H9 (cell line): ENCODE measurements around the gene RAB11A. TPM values are rescaled to one million over a fixed set of nuclear protein-coding genes. Genes with fewer than 3 reads are reported as not detected.

Experiments used
- DNase-seq: peaks from one replicate; pipeline ENCODE4 v3.0.0-alpha.2; 2017
- H2AFZ ChIP-seq: one replicate; pipeline ENCODE4 v1.6.1; 2013; ENCODE audit warnings: mild to moderate bottlenecking, low read length, control low read depth, moderate library complexity
- H2AK5ac ChIP-seq: 2 replicates; pipeline ENCODE4 v1.6.1; 2013; ENCODE audit warnings: low read length, control low read depth, mixed read lengths; ENCODE audit not compliant: insufficient read length
- H2BK120ac ChIP-seq: one replicate; pipeline ENCODE4 v1.6.1; 2013; ENCODE audit warnings: low read depth, mild to moderate bottlenecking, low read length, control low read depth, inconsistent platforms; ENCODE audit not compliant: poor library complexity, severe bottlenecking
- H2BK12ac ChIP-seq: 2 replicates; pipeline ENCODE4 v1.6.1; 2013; ENCODE audit warnings: low read length, control low read depth, mixed read lengths, low read depth; ENCODE audit not compliant: insufficient read length
- H2BK15ac ChIP-seq: 2 replicates; pipeline ENCODE4 v1.6.1; 2013; ENCODE audit warnings: low read depth, low read length, control low read depth
- H2BK20ac ChIP-seq: one replicate; pipeline ENCODE4 v1.6.1; 2013; ENCODE audit warnings: low read depth, mild to moderate bottlenecking, low read length, control low read depth, inconsistent platforms; ENCODE audit not compliant: poor library complexity, severe bottlenecking
- H2BK5ac ChIP-seq: 2 replicates; pipeline ENCODE4 v1.6.1; 2013; ENCODE audit warnings: low read length, control low read depth, mixed read lengths; ENCODE audit not compliant: insufficient read length
- H3K14ac ChIP-seq: 2 replicates; pipeline ENCODE4 v1.6.1; 2013; ENCODE audit warnings: low read length, control low read depth; ENCODE audit not compliant: insufficient read depth
- H3K18ac ChIP-seq: 2 replicates; pipeline ENCODE4 v1.6.1; 2013; ENCODE audit warnings: low read depth, mild to moderate bottlenecking, mixed read lengths, low read length, control low read depth; ENCODE audit not compliant: insufficient read length
- H3K23ac ChIP-seq: 2 replicates; pipeline ENCODE4 v1.6.1; 2013; ENCODE audit warnings: low read length, control low read depth, mixed read lengths, low read depth; ENCODE audit not compliant: insufficient read length
- H3K23me2 ChIP-seq: 2 replicates; pipeline ENCODE4 v1.6.1; 2013; ENCODE audit warnings: low read depth, mild to moderate bottlenecking, mixed read lengths, low read length, control low read depth; ENCODE audit not compliant: insufficient read length, poor library complexity, severe bottlenecking
- H3K27ac ChIP-seq: 2 replicates; pipeline ENCODE4 v1.5.1; 2013; ENCODE audit warnings: low read length, control low read depth, mixed read lengths, low read depth; ENCODE audit not compliant: insufficient read length
- H3K27me3 ChIP-seq: 2 replicates; pipeline ENCODE4 v1.6.1; 2013; ENCODE audit warnings: low read length, control low read depth, inconsistent platforms; ENCODE audit not compliant: insufficient read depth
- H3K4ac ChIP-seq: 2 replicates; pipeline ENCODE4 v1.6.1; 2013; ENCODE audit warnings: low read depth, mild to moderate bottlenecking, control low read depth, inconsistent platforms, low read length, moderate library complexity
- H3K4me1 ChIP-seq: 2 replicates; pipeline ENCODE4 v1.6.1; 2013; ENCODE audit warnings: low read length, control low read depth, inconsistent platforms; ENCODE audit not compliant: insufficient read depth
- H3K4me2 ChIP-seq: 2 replicates; pipeline ENCODE4 v1.6.1; 2013; ENCODE audit warnings: low read length, control low read depth, mixed read lengths; ENCODE audit not compliant: insufficient read length, insufficient read depth
- H3K56ac ChIP-seq: 2 replicates; pipeline ENCODE4 v1.6.1; 2013; ENCODE audit warnings: low read depth, mild to moderate bottlenecking, mixed read lengths, low read length, control low read depth; ENCODE audit not compliant: insufficient read length
- H3K79me1 ChIP-seq: 2 replicates; pipeline ENCODE4 v1.6.1; 2013; ENCODE audit warnings: low read depth, mild to moderate bottlenecking, moderate library complexity, low read length, control low read depth, inconsistent platforms; ENCODE audit not compliant: insufficient read depth, poor library complexity, severe bottlenecking
- H3K79me2 ChIP-seq: 2 replicates; pipeline ENCODE4 v1.6.1; 2013; ENCODE audit warnings: low read length, control low read depth, inconsistent platforms; ENCODE audit not compliant: insufficient read depth
- H3K9ac ChIP-seq: 2 replicates; pipeline ENCODE4 v1.6.1; 2013; ENCODE audit warnings: low read length, control low read depth, mixed read lengths; ENCODE audit not compliant: insufficient read length; ENCODE audit errors: extremely low read depth
- H3K9me3 ChIP-seq: one replicate; pipeline ENCODE4 v1.6.1; 2013; ENCODE audit warnings: low read depth, low read length, inconsistent platforms; ENCODE audit not compliant: control insufficient read depth
- H3T11ph ChIP-seq: one replicate; pipeline ENCODE4 v1.6.1; 2013; ENCODE audit warnings: mild to moderate bottlenecking, low read length, control low read depth, inconsistent platforms
- H4K20me1 ChIP-seq: one replicate; pipeline ENCODE4 v1.6.1; 2013; ENCODE audit not compliant: control insufficient read depth, insufficient read length, insufficient read depth
- H4K5ac ChIP-seq: 2 replicates; pipeline ENCODE4 v1.6.1; 2013; ENCODE audit warnings: low read depth, mild to moderate bottlenecking, mixed read lengths, low read length, control low read depth; ENCODE audit not compliant: insufficient read length
- H4K8ac ChIP-seq: replicated peaks from 2 replicates; pipeline ENCODE4 v1.6.1; 2013; ENCODE audit warnings: low read length, control low read depth, mixed read lengths, low read depth; ENCODE audit not compliant: insufficient read length
- H4K91ac ChIP-seq: 2 replicates; pipeline ENCODE4 v1.6.1; 2013; ENCODE audit warnings: low read depth, mild to moderate bottlenecking, moderate library complexity, mixed read lengths, low read length, control low read depth; ENCODE audit not compliant: insufficient read length
- H3K27ac Mint-ChIP-seq, 3 experiments: 2 replicates in 2 of 3; 3 replicates in 1 of 3; pipeline ENCODE4 v1.8.0; 2020 to 2021; ENCODE audit warnings: mixed read lengths in 3 of 3, mild to moderate bottlenecking in 1 of 3, moderate library complexity in 1 of 3
- H3K27me3 Mint-ChIP-seq: 2 replicates; pipeline ENCODE4 v1.8.0; 2021; ENCODE audit warnings: low read depth, mild to moderate bottlenecking, moderate library complexity, mixed read lengths
- H3K36me3 Mint-ChIP-seq, 3 experiments: 2 replicates in 2 of 3; 3 replicates in 1 of 3; pipeline ENCODE4 v1.8.0; 2020 to 2021; ENCODE audit warnings: low read depth in 3 of 3, mixed read lengths in 3 of 3; ENCODE audit not compliant: insufficient read depth in 1 of 3
- H3K4me1 Mint-ChIP-seq, 2 experiments: 2 replicates each; pipeline ENCODE4 v1.8.0; 2020; ENCODE audit warnings: mixed read lengths in 2 of 2
- H3K4me3 Mint-ChIP-seq, 2 experiments: 2 replicates in 1 of 2; 3 replicates in 1 of 2; pipeline ENCODE4 v1.8.0; 2020 to 2021; ENCODE audit warnings: mild to moderate bottlenecking in 2 of 2, mixed read lengths in 2 of 2, moderate library complexity in 1 of 2
- H3K9me3 Mint-ChIP-seq, 2 experiments: 2 replicates in 1 of 2; 3 replicates in 1 of 2; pipeline ENCODE4 v1.8.0; 2020; ENCODE audit warnings: mild to moderate bottlenecking in 2 of 2, mixed read lengths in 2 of 2, moderate library complexity in 1 of 2
- WGBS: extraction: QIAGEN DNeasy Blood & Tissue Kit; methylation state at CpG from one replicate; pipeline ENCODE4 v1.1.7; 2013; ENCODE audit warnings: missing lambda C conversion rate, low lambda C conversion rate, mixed read lengths; ENCODE audit not compliant: insufficient read length; ENCODE audit errors: extremely low coverage; 5-methylcytosine and 5-hydroxymethylcytosine counted together
- total RNA-seq: library from RNA; stranded (reverse); gene quantifications from 2 replicates; pipeline ENCODE4 v1.2.1, GENCODE V29; 2021
- TF ChIP-seq, protein P1 (sequence below): fragments of 200-600 bp; sonication (generic); conservative IDR thresholded peaks from 3 replicates; pipeline ENCODE4 v1.8.0; 2021; ENCODE audit warnings: antibody characterized with exemption, mild to moderate bottlenecking

RAB11A gene
- total RNA-seq, 1 experiment from 2014 or later, result 217 TPM

DNA sequence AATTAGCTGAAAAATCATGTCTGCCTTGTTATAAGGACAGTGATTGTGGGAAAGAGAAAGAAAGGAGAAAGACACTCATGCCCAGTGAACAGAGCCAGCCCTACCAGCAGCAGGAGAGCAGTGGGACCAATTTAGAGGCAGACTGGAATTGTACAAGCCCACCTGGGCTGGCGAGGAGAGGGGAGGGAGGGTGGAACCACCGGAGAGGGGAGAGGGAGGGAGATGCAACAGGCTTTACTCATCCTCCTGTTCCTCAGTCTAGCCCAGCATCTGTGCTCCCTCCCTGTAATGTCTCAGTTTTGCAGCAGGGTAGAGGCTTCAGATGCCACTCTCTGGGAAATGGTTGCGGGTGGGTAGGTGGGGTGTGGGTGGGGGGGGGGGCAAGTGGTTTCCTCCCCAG lies 54.7 kb downstream of the RAB11A start:
- H3K4me2 ChIP-seq, result no peak overlapping the region
- no peak overlapping the region for H2AFZ ChIP-seq
- Mint-ChIP-seq H3K9me3 (no peaks in the 10 kb centered on the region), H3K4me3 (no peak overlapping the region), H3K36me3 (no peaks in the 10 kb centered on the region), H3K4me1 (peaks cover 15 to 30% of the 10 kb centered on the region in 2 experiments), H3K27me3 (no peaks in the 10 kb centered on the region), H3K27ac (no peak overlapping the region)
- H3K79me2 ChIP-seq, result no peaks in the 10 kb centered on the region
- no peak overlapping the region for H4K91ac ChIP-seq
- H2BK12ac ChIP-seq, result no peak overlapping the region
- no peak overlapping the region for H2BK5ac ChIP-seq
- H2AK5ac ChIP-seq, result no peak overlapping the region
- H2BK120ac ChIP-seq, result no peak overlapping the region
- no peaks in the 10 kb centered on the region for H3K27me3 ChIP-seq
- no peak overlapping the region for H3K23ac ChIP-seq
- H3K9ac ChIP-seq, result no peak overlapping the region
- no peak overlapping the region for H3K14ac ChIP-seq
- TF ChIP-seq, protein P1, sequence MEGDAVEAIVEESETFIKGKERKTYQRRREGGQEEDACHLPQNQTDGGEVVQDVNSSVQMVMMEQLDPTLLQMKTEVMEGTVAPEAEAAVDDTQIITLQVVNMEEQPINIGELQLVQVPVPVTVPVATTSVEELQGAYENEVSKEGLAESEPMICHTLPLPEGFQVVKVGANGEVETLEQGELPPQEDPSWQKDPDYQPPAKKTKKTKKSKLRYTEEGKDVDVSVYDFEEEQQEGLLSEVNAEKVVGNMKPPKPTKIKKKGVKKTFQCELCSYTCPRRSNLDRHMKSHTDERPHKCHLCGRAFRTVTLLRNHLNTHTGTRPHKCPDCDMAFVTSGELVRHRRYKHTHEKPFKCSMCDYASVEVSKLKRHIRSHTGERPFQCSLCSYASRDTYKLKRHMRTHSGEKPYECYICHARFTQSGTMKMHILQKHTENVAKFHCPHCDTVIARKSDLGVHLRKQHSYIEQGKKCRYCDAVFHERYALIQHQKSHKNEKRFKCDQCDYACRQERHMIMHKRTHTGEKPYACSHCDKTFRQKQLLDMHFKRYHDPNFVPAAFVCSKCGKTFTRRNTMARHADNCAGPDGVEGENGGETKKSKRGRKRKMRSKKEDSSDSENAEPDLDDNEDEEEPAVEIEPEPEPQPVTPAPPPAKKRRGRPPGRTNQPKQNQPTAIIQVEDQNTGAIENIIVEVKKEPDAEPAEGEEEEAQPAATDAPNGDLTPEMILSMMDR, result no peak
- no peak overlapping the region for H2BK20ac ChIP-seq
- H3K23me2 ChIP-seq, result no peaks in the 10 kb centered on the region
- no peak overlapping the region for H3K27ac ChIP-seq
- WGBS, result no CpG with 5 or more reads among the region's 3 CpGs
- no peak overlapping the region for H4K8ac ChIP-seq
- H4K20me1 ChIP-seq, result no peaks in the 10 kb centered on the region
- no peak overlapping the region for H3T11ph ChIP-seq
- H3K4ac ChIP-seq, result no peak overlapping the region
- no peak overlapping the region for H2BK15ac ChIP-seq
- H4K5ac ChIP-seq, result no peak overlapping the region
- H3K79me1 ChIP-seq, result no peaks in the 10 kb centered on the region
- H3K4me1 ChIP-seq, result peaks cover 2% of the 10 kb centered on the region; the same call in 1 of the 2 replicates
- no peak overlapping the region for H3K56ac ChIP-seq
- no peaks in the 10 kb centered on the region for H3K9me3 ChIP-seq
- no peak overlapping the region for H3K18ac ChIP-seq
- no peak for DNase-seq
